PC-3 (cell line): Measurements from ENCODE around the gene FERMT3. TPM values are rescaled to one million over a fixed set of nuclear protein-coding genes. Genes with fewer than 3 reads are reported as not detected.
A peak's percentile ranks its signal among the peaks of the same experiment; 100 is the strongest.

Experiments
- ATAC-seq: fragments of 200-7000 bp; cut with Tn5 transposase; 2 replicates; pipeline ENCODE4 v1.9.1; 2020; ENCODE audit warnings: mild to moderate bottlenecking, moderate library complexity
- BruUV-seq: library from RNA; stranded (reverse); fragments of 400-500 nt; replicated peaks from 2 replicates; lab custom pipeline; 2021; lab: Mats Ljungman, UMichigan
- CTCF ChIA-PET: fragments of 300-600 bp; sonication (Branson Sonifier 250); formaldehyde crosslinking; loops from one replicate; lab custom pipeline; 2022; ENCODE audit warnings: antibody characterized with exemption; lab: Charles Lee
- POLR2A ChIA-PET: fragments of 300-600 bp; sonication (Branson Sonifier 250); formaldehyde crosslinking; loops from one replicate; lab custom pipeline; 2022; ENCODE audit warnings: antibody characterized with exemption; ENCODE audit not compliant: unreplicated experiment; lab: Charles Lee
- DNase-seq: peaks from one replicate; pipeline ENCODE4 v3.0.0-alpha.2; 2015
- H2AFZ ChIP-seq: fragments of 300-600 bp; sonication (generic); 2 replicates; pipeline ENCODE4 v1.6.0; 2016; ENCODE audit warnings: antibody characterized with exemption, low read length
- H3F3A ChIP-seq: fragments of 300-600 bp; sonication (generic); one replicate; pipeline ENCODE4 v1.6.0; 2017; ENCODE audit warnings: antibody characterized with exemption, low read length, control low read depth, mild to moderate bottlenecking; ENCODE audit not compliant: unreplicated experiment
- H3K27ac ChIP-seq: fragments of 300-600 bp; sonication (generic); 2 replicates; pipeline ENCODE4 v1.5.1; 2016; ENCODE audit warnings: mild to moderate bottlenecking, low read length
- H3K27me3 ChIP-seq: fragments of 300-600 bp; sonication (generic); 2 replicates; pipeline ENCODE4 v1.6.1; 2016; ENCODE audit warnings: low read length, mixed read lengths
- H3K36me3 ChIP-seq: fragments of 300-600 bp; sonication (generic); 2 replicates; pipeline ENCODE4 v1.6.1; 2016; ENCODE audit warnings: low read depth, mixed run types, low read length, mixed read lengths
- H3K4me1 ChIP-seq: fragments of 300-600 bp; sonication (generic); 2 replicates; pipeline ENCODE4 v1.5.1; 2016; ENCODE audit warnings: low read length; ENCODE audit not compliant: insufficient read depth
- H3K4me2 ChIP-seq: fragments of 300-600 bp; sonication (generic); 2 replicates; pipeline ENCODE4 v1.6.0; 2016; ENCODE audit warnings: low read length
- H3K4me3 ChIP-seq: fragments of 300-600 bp; sonication (generic); 2 replicates; pipeline ENCODE4 v1.5.1; 2016; ENCODE audit warnings: mild to moderate bottlenecking, low read length, mixed read lengths
- H3K79me2 ChIP-seq: fragments of 300-600 bp; sonication (generic); 2 replicates; pipeline ENCODE4 v1.6.1; 2017; ENCODE audit warnings: low read length, mixed read lengths
- H3K9ac ChIP-seq: fragments of 300-600 bp; sonication (generic); 2 replicates; pipeline ENCODE4 v1.6.0; 2016; ENCODE audit warnings: mild to moderate bottlenecking, low read length
- H3K9me2 ChIP-seq: fragments of 300-600 bp; sonication (generic); replicated peaks from 2 replicates; pipeline ENCODE4 v1.6.1; 2016; ENCODE audit warnings: mixed run types, low read length, mixed read lengths
- H3K9me3 ChIP-seq: fragments of 300-600 bp; sonication (generic); 2 replicates; pipeline ENCODE4 v1.6.1; 2016; ENCODE audit warnings: low read length, mixed read lengths
- H4K20me1 ChIP-seq: fragments of 300-600 bp; sonication (generic); 2 replicates; pipeline ENCODE4 v1.6.1; 2016; ENCODE audit warnings: low read length, mixed read lengths
- CTCF ChIP-seq: fragments of 300-600 bp; sonication (generic); conservative IDR thresholded peaks from 2 replicates; pipeline ENCODE4 v1.5.1; 2017; ENCODE audit warnings: antibody characterized with exemption, low read depth, mild to moderate bottlenecking, low read length
- EZH2 ChIP-seq: fragments of 300-600 bp; sonication (generic); IDR thresholded peaks from one replicate; pipeline ENCODE4 v1.6.1; 2017; ENCODE audit warnings: antibody characterized with exemption, mild to moderate bottlenecking, low read length; ENCODE audit not compliant: unreplicated experiment
- EZH2phosphoT487 ChIP-seq: fragments of 300-600 bp; sonication (generic); IDR thresholded peaks from 2 replicates; pipeline ENCODE4 v1.6.1; 2018; ENCODE audit warnings: mild to moderate bottlenecking, antibody characterized with exemption, low read length, borderline replicate concordance
- intact Hi-C: fragments of 100-400 bp; cut with micrococcal nuclease; formaldehyde crosslinking; loops from 2 replicates; pipeline ENCODE4 v1.9.0; 2023
- total RNA-seq: library from RNA; depleted of rRNA; stranded (reverse); fragments of >200 nt; gene quantifications from 2 replicates; pipeline ENCODE4 v1.2.3, GENCODE V29; 2014

FERMT3 gene
- total RNA-seq, 1 experiment from 2014 or later = 2.4 TPM

GRCh38 chr11:64229090-64229743 lies 22.7 kb downstream of the FERMT3 start:
- Histone ChIP-seq H3K4me2 (no peak overlapping the region; the same call in 1 of the 2 replicates), H3K9me3 (no peaks in the 10 kb centered on the region), H3K79me2 (peaks cover 25% of the 10 kb centered on the region), H3K9ac (no peak overlapping the region), H3K36me3 (no peaks in the 10 kb centered on the region), H3K4me3 (no peak overlapping the region), H3F3A (no peaks in the 10 kb centered on the region), H3K4me1 (peaks cover 41% of the 10 kb centered on the region), H2AFZ (no peak overlapping the region), H3K27me3 (no peaks in the 10 kb centered on the region), H3K27ac (no peak overlapping the region), H3K9me2 (no peaks in the 10 kb centered on the region), H4K20me1 (no peaks in the 10 kb centered on the region)
- BruUV-seq = no TSS peak
- DNase-seq = no peak
- POLR2A ChIA-PET = no interaction called here
- TF ChIP-seq EZH2phosphoT487 (no peak), EZH2 (no peak), CTCF (no peak)
- intact Hi-C loops = no loop called here
- CTCF ChIA-PET = interaction anchor here (1.4 kb wide), 1 partner anchor 25 kb away, joined by 15 read pairs; no protein-coding TSS in a partner anchor
- no peak for ATAC-seq

GRCh38 chr11:64229744-64230170 lies 23.2 kb downstream of the FERMT3 start:
- CTCF ChIA-PET = interaction anchor here (0.6 to 1.4 kb wide), 2 partner anchors 25 to 127 kb away, joined by 3 to 15 read pairs; no protein-coding TSS in a partner anchor
- intact Hi-C loops = loop anchor here (5.0 kb wide), 1 partner anchor 42 kb away; the partner anchor contains the start of gene STIP1
- Histone ChIP-seq H3K4me1 (peaks cover 38% of the 10 kb centered on the region), H4K20me1 (no peaks in the 10 kb centered on the region), H3K4me2 (peak overlapping the region; percentile 85), H3K27me3 (no peaks in the 10 kb centered on the region), H3K9me2 (no peaks in the 10 kb centered on the region), H3K36me3 (no peaks in the 10 kb centered on the region), H3K79me2 (peaks cover 25% of the 10 kb centered on the region), H3K27ac (no peak overlapping the region), H3K4me3 (peak overlapping the region; percentile 88), H2AFZ (peak overlapping the region; percentile 84), H3F3A (no peaks in the 10 kb centered on the region), H3K9ac (peak overlapping the region; percentile 71), H3K9me3 (no peaks in the 10 kb centered on the region)
- TF ChIP-seq EZH2 (no peak), CTCF (no peak), EZH2phosphoT487 (no peak)
- POLR2A ChIA-PET = no interaction called here
- DNase-seq = no peak
- no TSS peak for BruUV-seq
- no peak for ATAC-seq
